Renal cortical epithelial cell (primary cell): ENCODE data around the gene NGEF. TPM values are rescaled to one million over a fixed set of nuclear protein-coding genes. Genes with fewer than 3 reads are reported as not detected.

Experiments used
- DNase-seq: peaks from one replicate; pipeline ENCODE4 v3.0.0-alpha.2; 2011; ENCODE audit warnings: low read depth
- total RNA-seq: library from RNA; depleted of rRNA; stranded (reverse); fragments of >200 nt; gene quantifications from 2 replicates; pipeline ENCODE4 v1.2.3, GENCODE V29; 2014

NGEF gene
- total RNA-seq, 1 donor from 2014 or later, result 0.75 TPM

DNA sequence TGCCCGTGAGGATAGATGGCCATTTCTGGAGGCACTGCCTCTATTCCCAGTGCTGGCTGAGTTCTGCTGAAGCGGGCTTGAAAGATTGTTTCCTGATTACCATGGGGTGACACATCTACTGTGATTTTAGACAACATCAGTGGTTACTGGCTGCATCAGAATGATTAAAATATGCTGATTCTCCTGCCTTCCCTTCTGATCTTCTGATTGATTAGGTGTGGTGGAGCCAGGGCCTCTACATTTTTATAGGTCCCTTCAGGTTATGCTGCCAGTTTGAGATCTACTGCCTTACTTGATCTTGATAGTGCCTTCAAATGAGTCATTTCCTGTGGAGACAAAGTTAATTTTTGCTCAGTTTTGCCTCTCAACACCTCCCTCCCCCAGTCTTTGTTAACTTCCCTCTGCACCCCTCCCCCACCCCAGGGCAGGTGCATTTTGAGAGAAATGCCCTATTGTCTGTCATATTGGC is 174.6 kb downstream of the NGEF start:
- DNase-seq, result peak; percentile 82

DNA sequence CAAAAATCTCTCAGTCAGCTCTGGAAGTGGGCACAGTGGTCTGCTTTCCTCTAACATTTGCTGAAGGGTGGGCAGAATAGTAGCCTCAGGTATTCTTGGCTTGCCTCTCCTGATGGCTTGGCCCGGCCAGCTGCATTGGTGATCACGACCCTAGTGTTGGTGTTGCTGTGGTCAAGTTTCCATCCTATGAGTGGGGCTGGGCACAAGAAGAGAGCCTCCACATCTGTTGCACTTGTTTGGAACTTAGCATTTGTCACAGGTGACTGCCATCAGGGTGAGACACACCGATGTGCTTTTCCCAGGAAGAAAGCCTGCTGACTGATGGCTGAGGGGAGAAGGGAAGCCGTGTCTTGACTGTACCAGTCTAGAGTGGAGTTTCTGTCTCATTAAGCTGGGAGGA is 176.1 kb downstream of the NGEF start:
- no peak for DNase-seq

DNA sequence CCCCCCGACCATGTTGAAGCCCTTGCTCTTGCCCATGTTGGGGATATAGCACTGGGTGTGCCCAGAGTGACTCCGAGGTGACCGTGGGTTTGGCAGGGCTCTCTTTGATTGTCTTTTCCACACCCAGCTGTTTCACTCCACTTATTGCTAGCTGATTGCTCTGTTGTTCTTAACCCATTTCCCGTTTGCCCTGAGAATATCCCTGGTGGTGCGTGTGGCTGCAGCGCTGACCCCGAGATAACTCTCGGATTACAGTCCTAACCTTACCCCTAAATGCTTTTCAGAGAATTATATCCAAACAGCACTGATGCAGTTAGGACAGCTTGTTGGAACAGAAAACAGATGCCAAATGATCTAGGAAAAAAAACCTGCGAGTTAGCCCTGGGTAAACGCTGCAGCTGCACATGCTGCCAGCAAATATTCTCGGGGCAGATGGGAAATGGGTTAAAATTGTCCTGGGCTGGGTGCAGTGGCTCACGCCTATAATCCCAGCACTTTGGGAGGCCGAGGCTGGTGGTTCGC is 177.3 kb downstream of the NGEF start:
- DNase-seq, result no peak

GRCh38 chr2:232833830-232834229 is 179.2 kb downstream of the NGEF start:
- DNase-seq, result no peak

DNA sequence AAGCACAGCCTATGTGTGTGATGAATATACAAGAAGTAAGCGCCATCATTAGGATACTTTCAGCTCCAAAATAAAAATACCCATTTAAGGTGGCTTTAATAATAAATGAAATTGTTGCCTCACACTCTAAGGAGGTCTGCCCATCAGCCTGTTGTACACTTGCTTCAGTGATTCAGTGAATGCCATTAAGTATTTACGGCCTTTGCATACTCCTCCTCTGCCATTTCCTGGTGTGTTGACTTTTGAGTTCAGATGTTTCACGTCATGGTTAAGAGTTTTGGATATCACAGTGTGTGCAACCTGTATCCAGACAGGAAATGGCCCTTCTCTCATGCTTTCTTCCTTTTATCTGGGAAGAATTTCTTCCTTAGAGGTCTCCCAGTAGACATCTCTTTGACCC is 181.6 kb downstream of the NGEF start:
- DNase-seq, result peak; percentile 86

- DNase-seq, result no peak
Measured at GRCh38 chr2:232829988-232830387, 183.1 kb downstream of the NGEF start.

Other genes starting within 250 kb of the NGEF start
- gene KCNJ13, start 236.7 kb downstream of the NGEF start, total RNA-seq, result 0.20 TPM in 1 of 2 replicates, not detected in the other
- 0.69 and 2.1 TPM in 2 replicates for gene SNORC, start 143.0 kb downstream of the NGEF start, total RNA-seq
- gene NEU2, start 19.4 kb upstream of the NGEF start, total RNA-seq, result not detected in 2 replicates
- gene INPP5D, start 47.1 kb upstream of the NGEF start, total RNA-seq, result 1.2 and 9.7 TPM in 2 replicates
- 44.0 and 63.9 TPM in 2 replicates for gene ATG16L1, start 238.4 kb upstream of the NGEF start, total RNA-seq